AG08395 (cell line): ENCODE data around the gene C5orf15.
A peak's percentile ranks its signal among the peaks of the same experiment; 100 is the strongest.

Experiments used
- DNase-seq: peaks from one replicate; pipeline ENCODE4 v3.0.0; 2012; ENCODE audit warnings: mixed read lengths, low spot score

C5orf15 gene

DNA sequence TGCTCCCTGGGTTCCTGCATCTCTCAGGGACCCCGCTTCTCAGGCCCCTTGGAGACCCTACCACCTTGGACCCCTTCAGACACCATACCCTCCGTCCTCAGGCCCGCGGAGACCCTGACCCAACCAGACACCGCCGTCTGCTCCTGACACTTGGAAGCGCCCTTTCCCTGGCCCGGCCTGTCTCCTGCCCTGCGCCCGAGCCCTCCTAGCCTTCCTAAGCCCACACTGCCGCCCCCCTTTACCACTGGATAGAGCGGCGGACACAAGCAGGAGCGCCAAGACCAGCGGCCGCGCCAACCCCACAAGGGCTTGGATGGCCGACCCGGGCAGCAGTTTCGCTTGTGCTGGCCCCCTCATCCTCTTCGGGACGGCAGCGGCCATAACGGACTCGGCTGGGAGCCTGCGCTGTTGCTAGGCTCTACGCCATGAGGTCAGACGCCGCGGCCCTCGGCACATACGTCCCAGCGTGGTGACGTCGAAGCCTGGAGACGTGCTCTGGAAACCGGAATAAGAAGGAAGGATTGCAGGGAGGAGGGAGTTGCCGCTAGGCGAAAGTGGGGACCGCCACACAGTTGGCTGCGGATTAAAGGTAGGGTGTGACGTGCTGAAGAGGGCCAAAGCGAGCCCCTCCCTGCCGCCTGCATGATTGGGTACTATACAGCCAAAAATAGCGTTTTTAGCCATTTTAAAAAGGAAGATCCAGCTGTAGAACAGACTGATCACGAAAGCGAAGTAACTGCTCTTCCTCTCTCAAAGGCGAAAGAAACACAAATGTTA lies at the start of gene C5orf15:
Gene C5orf15 (minus strand): TSS at position 422 of the 777 bp plus-strand sequence. CDS start 41 bp downstream, at position 381.
- DNase-seq: peak; percentile 97

DNA sequence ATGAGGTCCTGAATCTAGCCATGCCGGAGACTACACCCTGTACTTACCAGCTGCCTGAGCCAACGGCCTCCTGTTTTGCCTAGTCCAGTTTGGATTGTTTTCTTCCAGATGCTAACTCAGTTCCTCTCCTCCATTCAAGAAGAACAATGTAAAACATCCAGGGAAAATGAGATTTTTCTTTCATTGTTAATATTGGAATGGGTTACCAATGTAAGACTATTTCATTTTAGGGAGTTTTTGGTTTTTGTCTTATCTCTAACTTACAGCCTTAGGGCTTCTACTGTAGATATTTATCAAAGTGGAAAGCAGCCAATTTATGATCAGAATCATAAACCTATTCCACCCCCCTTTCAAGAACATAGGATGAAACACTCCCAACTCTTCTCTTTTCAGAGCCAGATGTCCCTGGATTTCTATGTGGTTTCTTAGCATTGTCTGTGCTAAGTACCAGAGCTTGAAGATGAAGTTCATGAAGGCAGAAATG lies 39.9 kb upstream of the C5orf15 start:
- no peak for DNase-seq

DNA sequence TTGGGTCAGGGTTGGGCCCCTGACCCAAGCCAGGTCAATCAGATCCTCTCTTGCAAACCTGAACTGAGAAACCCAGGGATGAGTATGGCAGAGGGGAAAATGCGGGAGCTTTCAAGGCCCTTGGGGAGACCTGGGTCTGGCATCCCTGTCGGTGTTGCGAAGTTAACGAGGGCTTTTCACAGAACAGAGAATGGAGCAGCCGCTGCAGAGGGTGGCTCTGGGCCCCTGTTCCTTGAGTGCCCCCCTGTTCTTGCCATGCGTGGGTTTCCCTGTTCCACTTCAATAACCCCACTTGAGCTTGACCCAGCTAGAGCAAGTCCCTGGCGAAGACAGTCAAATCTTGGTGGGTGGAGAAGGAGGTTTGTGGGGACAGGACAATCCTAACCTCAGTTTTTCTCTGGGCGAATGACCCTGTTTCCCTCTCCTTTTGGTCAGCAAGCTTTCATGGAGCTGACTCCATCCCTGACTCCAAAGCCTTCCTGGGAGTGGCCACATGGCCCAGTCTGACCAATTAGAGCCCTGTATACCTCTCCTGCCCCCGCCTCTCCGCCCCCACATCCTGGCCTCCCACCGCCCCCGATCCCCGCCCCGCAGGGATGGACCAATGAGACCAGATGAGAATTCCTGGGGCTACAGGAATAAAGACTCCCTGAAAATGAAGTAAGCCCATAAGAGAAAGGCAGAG lies 39.3 kb upstream of the C5orf15 start:
- no peak for DNase-seq

DNA sequence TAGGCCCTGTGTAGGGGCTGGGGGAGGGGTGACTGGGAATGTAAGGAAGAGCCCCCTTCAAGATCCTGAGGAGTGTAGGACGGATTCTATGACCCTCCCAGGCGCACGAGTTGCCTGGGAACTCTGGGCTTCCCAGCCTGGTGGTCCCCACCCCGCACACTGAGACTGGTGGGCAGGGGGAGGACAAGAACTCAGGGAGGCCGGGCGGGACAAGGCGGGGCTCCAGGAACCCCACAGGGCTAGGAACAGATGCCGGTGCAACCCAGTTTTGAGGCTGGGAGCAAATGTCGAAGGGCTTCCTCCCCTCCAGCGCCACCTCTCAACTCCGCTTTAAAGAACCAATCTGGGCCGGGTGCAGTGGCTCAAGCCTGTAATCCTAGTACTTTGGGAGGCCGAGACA lies 37.7 kb upstream of the C5orf15 start:
- no peak for DNase-seq

DNA sequence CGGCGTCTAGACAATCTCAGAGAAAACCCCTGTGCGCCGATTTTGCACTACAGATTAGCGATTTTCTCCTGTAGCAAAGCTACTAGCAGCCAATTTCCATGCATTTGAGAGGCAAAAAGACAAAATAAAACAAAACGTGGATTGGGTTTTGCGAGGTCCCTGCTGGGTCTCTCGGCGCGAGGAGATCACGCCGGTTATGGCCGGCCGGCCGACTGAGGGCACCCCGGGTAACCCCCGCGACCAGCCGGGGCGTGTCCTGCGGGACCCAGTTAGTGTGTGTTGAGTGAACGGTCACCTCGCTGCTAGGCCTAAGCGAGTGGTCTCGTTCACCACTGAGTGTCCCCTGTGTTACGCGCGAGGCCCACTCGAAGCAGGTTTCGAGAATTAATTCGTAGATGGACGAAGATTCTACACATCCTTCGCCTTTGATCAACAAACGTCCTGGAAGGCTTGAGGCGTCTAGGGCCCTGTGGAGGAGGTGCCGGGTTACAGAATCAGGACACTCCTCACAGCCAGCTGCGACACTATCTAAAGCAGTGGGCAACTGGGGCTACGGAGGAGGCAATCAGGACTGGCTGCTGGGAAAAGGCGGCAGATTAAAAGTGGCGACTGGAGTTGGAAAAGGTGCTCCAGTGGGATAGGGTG lies 37.1 kb upstream of the C5orf15 start:
- peak; percentile 41 for DNase-seq

DNA sequence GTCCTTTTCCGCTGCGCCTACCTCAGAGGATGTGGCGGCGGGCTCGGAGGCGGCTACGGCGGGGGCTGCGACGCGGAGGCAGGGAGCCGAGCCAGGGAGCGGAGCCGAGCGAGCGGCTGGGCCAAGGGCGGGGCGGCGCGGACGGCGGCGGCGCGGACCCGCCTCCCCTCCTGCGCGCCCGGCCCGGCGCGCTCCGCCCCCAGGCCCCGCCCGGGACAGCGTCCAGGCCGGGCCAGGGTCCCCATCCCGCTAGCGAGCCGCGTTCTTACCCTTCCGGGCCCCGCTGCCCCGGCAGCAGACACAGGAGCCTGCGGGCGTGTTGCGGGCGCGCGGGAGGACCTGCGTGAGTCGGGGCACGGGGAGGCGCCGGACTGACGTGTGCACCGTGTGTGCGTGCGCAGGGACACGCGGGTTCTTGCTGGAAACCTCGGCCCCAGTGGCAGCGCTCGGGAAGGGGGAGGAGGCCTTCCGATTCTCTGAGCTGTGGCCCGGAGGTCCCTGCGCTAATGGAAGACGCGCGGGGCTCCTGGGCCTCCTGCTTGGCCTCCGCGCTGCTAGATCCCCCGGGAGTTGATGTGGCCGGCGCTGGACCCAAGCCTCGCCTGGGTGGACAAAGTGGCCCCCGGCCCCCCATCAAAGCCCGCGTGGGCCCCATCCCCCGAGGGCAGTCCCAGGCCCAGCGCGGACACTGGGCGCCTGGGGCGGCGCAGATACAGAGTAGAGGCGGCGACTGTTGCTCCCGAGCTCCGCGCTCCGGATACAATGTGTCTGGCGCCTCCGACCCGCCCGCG lies 36.4 kb upstream of the C5orf15 start, which contains the start of gene VDAC1:
Gene VDAC1 (minus strand): TSS at position 350 of the 791 bp plus-strand sequence. CDS start 11,963 bp downstream, outside the sequence.
- peak; percentile 95 for DNase-seq

DNA sequence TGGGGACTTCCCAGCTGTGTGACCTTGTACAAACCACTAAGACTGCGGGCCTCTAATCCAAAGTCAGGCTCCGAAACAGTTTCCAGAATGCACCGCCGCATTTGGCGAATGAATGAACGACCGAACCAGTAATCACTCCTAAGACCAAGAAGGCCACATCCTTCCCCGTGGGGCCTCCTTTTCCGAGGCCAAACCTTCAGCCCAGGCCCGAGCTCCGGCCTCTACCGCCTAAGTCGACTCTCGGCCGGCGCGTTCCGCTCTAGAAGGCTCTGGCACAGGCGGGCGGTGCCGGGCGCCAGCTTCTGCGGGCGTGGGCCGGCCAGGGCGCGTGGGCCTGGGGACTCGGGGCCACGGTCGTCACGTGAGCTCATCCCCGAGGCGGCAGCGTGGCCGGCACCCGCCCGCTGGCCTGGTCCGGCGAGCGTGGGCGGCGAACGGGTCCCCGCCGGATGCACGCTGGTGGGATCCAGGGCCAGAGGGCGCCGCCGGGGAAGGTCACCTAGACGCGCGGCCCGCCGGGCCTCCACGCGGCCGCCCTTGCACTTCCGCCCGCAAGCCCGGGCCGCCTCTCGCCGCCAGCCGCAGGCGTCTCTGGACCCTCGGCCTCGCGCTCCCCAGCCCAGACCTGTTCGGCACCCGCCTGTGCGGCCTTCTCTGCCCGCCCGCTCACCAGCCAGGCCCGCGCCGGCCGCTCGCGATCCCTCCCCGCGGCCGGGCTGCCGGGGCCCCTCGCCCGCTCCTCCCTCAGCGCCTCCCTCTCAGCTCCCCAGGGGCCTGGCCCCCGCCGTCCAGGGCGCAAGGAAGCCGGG lies 35.6 kb upstream of the C5orf15 start:
- DNase-seq: peak; percentile 62

DNA sequence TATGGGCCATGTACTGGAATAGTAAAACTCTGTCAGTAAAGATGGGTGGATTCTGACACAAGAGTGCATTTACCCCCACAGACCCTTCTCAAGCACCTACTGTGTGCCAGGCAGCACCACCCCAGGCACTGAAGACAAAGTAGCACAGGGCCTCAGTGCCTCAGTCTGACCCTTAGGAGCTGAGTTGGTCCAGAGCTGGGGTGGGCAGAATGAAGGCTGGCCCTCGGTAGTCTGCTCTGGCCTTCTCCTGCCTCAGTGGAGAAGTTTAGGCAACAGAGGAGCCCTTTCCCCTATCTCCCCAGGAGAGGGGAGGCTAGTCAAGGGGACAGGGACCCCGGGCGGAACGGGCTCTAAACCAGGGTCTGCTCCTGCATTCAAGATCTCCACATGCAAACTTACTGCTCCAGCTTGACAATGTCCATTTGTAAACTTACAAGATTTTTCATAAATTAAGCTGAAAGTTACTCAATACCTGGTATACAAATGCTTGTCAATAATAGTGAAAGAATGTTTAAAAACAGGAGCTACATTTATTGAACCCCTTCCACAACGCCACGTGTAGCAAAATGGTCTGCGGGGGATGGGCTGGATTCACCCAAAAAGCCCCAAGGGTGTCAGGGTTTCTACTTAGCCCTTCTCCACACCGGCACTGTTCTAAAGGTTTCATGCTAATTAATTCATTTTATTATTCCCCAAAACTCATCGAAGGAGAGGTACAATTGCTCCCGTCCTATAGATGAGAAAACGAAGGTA lies 34.8 kb upstream of the C5orf15 start:
- no peak for DNase-seq

DNA sequence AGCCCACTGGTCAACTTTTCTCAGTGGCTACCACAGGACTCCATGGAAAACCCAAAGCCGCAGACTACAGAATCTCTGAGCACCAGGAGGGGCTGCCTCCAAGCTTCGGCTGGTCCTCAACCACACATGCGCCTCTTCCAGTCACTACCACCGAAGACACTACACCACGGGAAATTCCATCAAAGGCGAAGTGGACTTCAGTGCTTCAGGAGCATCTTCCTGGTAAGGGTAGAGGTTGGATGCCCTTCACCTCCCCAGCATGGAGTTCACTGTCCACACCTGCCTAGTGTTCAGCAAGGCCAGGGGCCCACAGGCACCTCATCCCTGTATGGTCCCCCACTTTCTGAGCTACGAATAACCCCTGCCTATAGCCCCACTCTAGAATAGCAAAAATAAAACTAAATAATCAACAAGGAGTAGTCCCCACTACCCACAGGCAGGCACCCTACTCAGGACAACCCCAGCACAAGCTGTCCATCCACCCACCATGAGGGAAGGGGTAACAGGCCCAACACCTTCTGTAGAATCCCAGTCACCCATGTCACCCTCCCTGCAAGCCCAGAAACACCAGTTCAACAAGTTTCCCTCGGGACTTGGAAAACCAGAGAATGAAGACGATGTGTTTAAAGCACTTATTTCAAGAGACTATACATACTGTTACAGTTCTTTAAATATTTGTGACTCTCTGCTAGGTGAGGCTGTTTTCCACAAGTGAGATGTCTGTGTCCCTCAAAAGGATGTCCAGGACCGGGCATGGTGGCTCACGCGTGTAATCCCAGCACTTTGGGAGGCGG lies 33.7 kb upstream of the C5orf15 start:
- no peak for DNase-seq

DNA sequence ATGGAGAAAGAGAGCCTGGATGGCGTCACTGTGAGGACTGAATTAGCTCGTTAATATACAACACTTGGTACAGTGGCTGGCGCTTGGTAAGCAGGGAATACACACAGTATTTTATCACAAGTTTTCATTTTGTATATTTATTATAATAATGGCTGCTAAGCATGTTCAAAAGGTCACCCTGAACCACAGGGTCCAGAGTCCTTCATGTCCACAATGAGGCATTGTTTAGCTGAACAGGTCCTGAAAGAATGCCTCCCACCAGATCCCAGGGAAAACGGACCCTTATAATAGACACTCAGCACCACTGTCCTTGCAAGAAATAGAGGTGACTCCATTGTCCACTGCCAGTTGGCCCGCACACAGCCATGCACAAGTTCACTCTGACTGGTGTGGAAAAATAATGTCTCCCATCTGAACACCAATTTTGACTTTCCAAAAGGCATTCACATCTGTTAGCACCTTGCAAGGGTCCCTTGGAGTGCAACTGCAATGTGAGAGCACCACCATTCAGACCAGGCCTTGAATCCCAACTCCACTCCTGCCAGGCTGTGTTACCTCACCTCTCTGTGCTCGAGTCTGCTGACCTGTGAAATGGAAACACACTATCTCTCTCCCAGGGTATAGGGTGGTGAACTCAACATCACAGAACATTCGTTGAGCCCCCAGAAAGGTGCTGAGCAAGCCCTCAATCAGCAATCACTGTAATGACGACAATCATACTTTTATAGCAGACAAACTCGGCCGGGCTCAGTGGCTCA lies 32.5 kb upstream of the C5orf15 start:
- DNase-seq: no peak

DNA sequence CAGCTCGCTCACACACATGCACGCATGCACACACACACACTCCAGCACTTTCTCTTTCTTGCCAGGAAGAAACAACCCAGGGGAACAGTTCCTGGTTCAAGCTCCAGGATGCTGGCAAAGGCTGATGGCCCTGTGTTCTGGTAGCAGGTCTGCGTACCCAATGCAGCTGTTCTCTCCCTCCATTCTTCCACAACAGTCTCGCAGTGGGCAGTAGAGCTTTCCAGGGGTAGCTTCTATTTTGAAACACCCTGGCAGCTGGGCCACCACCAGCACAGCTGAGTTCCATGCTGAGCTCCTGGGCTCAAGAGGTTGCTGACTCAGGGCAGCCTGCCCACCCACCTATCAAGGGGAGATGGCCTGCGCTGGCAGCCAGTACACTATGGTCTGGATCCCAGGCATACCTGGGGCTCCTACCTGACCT lies 31.7 kb upstream of the C5orf15 start:
- no peak for DNase-seq

DNA sequence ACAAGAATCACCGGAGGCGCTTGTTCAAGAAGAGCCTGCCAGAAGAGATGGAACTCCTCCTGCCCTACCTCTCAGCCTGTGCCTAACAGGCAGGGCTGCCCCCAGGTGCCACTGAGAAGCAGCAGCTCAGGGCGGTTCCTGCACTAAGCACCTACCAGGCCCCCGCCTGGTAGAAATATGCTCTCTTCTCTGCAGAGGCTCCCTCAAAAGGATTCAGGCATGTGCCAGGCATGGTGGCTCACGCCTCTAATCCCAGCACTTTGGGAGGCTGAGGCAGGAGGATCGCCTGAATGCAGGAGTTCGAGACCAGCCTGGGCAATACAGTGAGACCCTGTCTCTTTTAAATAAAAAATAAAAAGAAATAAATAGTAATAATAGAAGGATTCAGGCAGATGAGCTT lies 30.4 kb upstream of the C5orf15 start:
- DNase-seq: no peak

DNA sequence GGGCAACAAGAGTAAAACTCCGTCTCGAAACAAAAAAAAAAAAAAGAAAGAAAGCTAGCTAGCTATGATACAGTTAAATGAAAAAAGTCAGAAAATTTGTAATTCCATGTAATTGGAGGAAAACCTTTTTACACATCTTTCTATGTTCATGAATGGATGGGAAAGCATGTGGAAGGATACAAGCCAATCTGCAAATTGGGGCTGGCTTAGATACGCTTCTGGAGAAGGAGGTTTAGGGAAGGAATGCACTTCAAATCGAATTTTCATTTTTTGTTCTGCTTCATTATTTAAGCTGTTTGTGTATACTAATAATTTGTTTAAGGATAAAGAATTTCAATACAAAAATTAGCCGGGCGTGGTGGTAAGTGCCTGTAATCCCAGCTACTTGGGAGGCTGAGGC lies 29.6 kb upstream of the C5orf15 start:
- DNase-seq: no peak

DNA sequence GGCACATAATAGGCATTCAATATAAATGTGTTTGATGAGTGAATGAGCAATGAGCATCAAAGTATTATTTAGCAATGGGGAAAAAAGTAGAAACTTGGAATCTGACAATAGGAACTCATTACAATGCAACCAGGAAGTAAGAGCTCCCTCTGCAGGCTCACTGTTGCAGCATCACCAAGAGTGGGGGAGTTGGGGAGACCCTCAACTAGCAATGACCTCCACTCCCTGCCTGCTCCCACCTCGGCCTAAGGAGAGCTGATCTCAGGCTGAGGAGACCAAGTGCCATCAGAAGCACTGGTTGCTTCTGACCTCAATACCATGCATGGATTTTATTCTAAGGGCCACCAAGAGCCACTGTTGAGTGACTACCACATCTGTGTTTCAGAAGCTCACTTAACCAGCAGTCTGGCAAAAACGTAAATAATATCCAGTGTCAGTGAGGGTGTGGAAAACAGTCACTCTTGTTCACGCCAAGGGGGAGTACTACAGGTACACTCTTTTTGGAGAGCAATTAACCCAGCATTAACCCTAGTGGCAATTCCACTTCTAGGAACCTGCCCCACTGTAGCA lies 28.3 kb upstream of the C5orf15 start:
- no peak for DNase-seq

DNA sequence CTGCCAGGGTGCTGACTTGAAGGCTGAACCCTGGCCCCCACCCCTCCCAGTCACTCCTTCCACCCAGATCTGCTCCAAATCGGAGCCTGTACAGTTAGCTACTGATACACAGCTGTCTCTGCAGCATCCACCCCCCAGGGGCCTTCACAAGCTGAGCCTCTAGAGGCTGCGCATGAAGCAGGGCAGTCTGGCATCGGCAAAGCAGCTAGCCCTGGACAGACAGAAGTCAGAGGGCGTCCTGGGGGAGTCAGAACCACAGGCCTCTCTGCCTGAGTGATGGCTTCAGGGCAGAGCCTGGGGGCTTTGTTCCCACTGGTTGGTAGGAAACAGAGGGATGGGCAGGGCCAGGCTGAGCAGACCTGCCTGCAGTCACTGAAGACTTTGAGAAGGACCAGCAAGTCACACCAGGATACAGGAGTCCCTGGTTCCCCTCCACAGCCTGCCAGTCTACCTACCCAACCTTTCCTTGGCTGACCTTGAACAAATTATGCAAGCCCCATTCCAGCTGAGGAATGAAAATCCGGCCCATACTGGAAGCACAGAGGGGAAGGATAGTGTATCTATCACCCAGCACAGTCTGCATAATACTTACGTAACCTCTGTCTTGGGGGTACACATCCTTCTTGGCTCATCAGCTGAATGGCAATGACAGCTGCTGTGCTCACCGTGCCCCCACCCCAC lies 27.6 kb upstream of the C5orf15 start:
- no peak for DNase-seq

DNA sequence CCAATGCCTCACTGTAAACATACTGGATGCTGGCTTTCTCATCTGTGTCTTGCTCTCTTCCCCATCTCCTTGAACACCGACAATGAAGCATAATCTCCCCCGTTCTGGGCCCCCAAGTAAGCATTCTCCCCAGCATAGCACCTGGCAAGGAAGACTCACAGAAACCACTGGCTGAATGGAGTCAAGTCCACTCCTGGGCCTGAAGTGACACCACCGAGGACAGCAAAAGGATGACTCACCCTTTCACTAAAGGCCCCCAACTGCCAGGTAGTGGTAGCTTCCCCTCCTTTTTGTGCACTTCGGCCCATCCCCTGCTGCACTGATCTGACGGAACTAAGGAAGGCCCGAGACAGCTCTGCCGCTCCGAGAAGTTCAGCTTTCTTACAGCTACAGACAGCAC lies 26.9 kb upstream of the C5orf15 start:
- no peak for DNase-seq

DNA sequence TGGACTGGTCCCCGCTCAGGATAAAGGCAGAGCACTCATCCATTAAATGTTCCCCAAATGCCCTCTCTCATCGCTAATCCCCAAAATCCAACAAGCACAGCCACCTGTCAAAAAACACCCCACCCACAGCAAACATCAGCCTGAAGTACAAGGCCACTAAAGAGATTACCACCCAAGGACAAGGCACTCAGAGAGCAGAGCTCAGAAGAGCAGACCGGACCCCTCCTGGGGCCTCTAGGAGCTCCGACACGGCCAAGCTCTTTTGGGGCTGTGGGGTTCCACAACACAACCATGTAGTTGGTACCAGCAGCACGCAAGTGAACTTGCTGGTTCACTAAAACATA lies 26.5 kb upstream of the C5orf15 start:
- DNase-seq: no peak
